ENCODE results near the gene CCDC183.
A peak's percentile ranks its signal among the peaks of the same experiment; 100 is the strongest.

CCDC183 gene

DNA sequence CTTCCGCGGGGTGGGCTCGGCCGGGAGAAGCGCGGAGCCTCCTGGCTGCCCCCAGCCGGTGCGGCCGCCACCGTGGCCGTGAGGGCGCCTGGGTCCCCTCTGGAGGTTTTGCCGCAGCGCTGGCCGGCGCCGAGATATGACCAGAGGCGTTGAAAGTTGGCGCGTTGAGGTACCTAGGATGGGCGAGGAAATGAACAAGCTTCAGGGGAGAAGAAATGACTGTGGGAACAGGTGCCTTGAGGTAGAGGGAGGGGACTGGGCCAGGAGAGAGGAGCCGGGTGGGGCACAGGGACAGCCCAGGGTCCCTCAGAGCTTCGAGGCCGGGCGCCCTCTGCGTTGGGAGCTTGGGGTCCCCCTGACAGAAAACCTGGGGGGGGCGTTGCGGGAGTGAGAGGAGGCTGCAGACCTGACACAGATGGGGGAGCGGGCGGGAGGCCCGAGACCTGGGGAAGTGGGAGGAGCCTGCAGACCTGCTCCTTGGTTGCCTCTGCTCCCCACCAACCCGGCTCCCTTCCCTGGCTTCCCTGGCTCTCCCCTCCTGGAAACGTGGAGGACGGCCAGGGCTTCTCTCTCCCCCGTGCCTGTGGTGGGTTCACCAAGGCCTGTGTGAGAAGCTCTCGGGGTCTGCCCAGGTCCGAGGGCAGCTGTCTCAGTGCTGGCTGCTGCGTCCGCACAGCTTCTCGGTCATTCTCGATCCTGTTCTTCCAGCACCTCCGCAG is 25.8 kb downstream of the CCDC183 start:
- TF ChIP-seq, protein P1, sequence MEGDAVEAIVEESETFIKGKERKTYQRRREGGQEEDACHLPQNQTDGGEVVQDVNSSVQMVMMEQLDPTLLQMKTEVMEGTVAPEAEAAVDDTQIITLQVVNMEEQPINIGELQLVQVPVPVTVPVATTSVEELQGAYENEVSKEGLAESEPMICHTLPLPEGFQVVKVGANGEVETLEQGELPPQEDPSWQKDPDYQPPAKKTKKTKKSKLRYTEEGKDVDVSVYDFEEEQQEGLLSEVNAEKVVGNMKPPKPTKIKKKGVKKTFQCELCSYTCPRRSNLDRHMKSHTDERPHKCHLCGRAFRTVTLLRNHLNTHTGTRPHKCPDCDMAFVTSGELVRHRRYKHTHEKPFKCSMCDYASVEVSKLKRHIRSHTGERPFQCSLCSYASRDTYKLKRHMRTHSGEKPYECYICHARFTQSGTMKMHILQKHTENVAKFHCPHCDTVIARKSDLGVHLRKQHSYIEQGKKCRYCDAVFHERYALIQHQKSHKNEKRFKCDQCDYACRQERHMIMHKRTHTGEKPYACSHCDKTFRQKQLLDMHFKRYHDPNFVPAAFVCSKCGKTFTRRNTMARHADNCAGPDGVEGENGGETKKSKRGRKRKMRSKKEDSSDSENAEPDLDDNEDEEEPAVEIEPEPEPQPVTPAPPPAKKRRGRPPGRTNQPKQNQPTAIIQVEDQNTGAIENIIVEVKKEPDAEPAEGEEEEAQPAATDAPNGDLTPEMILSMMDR (IDR thresholded peaks at IDR 0.05) = no peak
- no peaks in the 10 kb centered on the region for H3K27me3 ChIP-seq
- intact Hi-C loops (cut with DNase I; ENCODE audit: low total_unique reads) = no loop called here
- peaks cover 0 to 15% (median 6%) of the 10 kb centered on the region in 4 donors for H3K4me1 ChIP-seq
- H3K27ac ChIP-seq = no peak overlapping the region
- peak overlapping the region; percentile 41 to 45 for H3K4me3 ChIP-seq
- peaks cover 25 to 43% (median 39%) of the 10 kb centered on the region in 3 donors for H3K36me3 ChIP-seq
- no peaks in the 10 kb centered on the region for H3K9me3 ChIP-seq
- DNase-seq = peak in 1 of 2 donors; percentile 59

DNA sequence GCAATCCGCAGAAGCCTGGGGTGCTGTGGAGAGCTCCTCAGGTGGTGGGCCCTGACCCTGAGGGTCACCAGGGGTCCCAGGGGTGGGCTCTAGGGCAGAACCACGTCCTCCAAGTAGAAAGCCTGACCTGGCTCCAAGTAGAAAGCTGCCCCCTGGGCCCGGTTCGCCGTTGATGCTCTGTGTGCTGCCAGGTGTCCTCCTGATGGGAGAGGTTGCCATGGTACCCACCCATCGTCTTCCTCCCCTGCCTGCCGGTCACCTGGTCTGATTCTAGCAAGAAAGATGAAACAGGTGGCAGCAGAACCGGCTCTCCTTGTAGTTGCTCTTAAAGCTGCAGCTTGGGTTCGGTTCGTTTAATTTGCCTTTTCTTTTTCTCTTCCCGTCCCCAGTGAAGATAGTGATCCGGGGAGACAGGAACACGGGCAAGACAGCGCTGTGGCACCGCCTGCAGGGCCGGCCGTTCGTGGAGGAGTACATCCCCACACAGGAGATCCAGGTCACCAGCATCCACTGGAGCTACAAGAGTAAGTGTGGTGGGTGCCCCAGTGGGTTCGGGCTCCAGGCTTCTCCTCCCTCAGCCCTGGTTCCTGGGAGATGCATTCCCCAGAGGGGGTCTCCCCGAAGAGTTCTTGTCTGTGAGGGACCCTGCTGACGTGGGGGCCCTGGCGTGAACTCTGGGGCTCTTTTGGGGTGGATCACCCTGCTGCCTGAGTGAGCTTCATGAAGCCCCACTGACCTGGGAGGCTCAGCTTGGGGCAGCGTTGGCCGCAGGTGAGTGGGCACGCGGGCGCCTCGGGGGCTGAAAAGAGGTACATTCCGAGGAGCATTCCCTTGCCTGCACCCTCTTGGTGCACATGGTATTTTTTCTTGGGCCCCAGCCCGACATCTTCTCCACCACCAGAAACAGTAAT is 27.3 kb downstream of the CCDC183 start:
- Histone ChIP-seq H3K36me3 (peaks cover 25 to 53% (median 50%) of the 10 kb centered on the region in 3 donors), H3K27ac (no peak overlapping the region), H3K9me3 (no peaks in the 10 kb centered on the region), H3K4me3 (no peak overlapping the region), H3K27me3 (no peaks in the 10 kb centered on the region), H3K4me1 (peaks cover 0 to 15% (median 6%) of the 10 kb centered on the region in 4 donors)
- DNase-seq = no peak
- intact Hi-C loops (cut with DNase I; ENCODE audit: low total_unique reads) = no loop called here
- TF ChIP-seq, protein P1 (IDR thresholded peaks at IDR 0.05) = no peak

DNA sequence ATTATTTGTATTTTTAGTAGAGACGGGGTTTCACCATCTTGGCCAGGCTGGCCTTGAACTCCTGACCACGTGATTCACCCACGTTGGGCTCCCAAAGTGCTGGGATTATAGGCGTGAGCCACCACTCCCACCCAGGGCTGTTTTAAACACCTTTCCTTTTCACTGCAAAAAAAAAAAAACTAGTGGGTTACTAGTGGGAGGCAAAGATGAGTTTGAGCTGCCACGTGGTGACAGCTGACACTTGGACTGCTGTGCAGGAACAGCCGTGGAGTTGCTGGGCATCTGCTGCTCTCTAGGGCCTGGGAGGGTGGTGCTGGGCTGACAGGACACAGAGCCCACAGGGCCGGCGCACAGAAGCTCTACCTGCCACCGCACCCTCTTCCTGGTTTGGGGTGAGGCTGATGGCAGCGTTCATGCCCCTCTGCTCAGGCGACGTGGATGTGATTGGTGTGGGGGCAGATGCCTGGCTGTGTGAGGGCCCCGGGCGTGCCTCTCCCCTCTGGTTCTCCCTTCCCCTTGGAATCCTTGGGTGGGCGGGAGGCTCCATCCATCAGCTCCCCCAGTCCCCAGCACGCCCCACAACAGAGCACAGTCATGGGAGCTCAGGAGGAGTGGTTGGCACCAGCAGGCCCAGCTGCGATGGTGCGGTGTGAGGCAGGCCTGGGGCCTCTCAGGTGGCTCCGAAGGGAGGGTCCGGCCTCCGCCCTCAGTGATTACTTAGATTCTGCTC is 28.5 kb downstream of the CCDC183 start:
- Histone ChIP-seq H3K27ac (no peak overlapping the region), H3K36me3 (peaks cover 30 to 65% (median 62%) of the 10 kb centered on the region in 3 donors), H3K9me3 (no peaks in the 10 kb centered on the region), H3K27me3 (no peaks in the 10 kb centered on the region), H3K4me3 (no peak overlapping the region), H3K4me1 (peaks cover 0 to 15% (median 6%) of the 10 kb centered on the region in 4 donors)
- DNase-seq = no peak
- intact Hi-C loops (cut with DNase I; ENCODE audit: low total_unique reads) = no loop called here
- TF ChIP-seq, protein P1 (IDR thresholded peaks at IDR 0.05) = no peak

DNA sequence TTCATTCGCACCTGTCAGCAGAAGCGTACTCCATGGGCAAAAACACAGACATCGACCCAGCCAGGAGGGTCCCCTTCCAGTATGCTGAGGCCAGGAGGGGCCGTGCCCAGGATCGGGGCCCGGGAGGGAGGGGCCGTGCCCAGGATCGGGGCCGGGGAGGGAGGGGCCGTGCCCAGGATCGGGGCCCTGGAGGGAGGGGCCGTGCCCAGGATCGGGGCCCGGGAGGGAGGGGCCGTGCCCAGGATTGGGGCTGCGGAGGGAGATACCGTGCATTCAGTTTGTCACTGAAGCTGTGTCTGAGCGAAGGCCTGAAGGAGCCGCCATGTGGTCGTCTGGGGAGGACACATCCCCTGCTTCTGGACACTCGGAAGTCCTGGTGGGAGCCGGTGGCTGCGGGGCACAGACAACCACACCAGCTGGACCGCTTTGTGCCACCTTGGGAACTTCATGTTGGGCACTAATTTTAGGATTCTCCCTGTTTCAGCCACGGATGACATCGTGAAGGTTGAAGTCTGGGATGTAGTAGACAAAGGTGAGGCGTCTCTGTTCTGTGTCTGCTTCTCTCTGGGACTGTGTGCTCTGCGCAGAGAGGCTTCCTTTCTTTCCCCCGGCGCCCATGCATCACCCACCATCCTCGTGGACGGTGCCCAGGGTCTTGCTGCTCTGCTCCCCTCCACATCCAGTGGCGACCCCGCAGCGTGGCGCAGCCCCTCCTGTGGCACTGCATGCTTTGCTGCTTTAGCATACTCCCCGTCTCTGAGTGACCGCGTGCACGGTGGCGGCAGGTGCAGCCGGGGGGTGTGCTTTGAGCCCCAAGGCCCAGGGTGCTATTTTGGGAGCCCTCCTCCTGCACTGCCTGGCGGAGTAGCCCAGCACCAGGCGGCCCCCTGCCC is 29.4 kb downstream of the CCDC183 start:
- DNase-seq = peak in 1 of 2 donors; percentile 61
- TF ChIP-seq, protein P1 (IDR thresholded peaks at IDR 0.05) = no peak
- Histone ChIP-seq H3K36me3 (peaks cover 38 to 74% (median 71%) of the 10 kb centered on the region in 3 donors), H3K27me3 (no peaks in the 10 kb centered on the region), H3K4me1 (peaks cover 0 to 14% (median 6%) of the 10 kb centered on the region in 4 donors), H3K27ac (no peak overlapping the region), H3K4me3 (no peak overlapping the region), H3K9me3 (no peaks in the 10 kb centered on the region)
- intact Hi-C loops (cut with DNase I; ENCODE audit: low total_unique reads) = no loop called here
